NOMO-1 (cell line): ENCODE data around the gene ELFN1.

Source experiments
- DNase-seq, 2 experiments: peaks; one replicate each; lab custom pipeline; 2025; ENCODE audit not compliant: unreplicated experiment in 2 of 2; lab: John Stamatoyannopoulos, UW

Gene ELFN1

GRCh38 chr7:1669954-1670893 lies at the start of gene ELFN1:
TSS of gene ELFN1 (plus strand) at chr7:1670277. CDS start at chr7:1744597, 74,320 bp downstream.
- no peak for DNase-seq

- no peak for DNase-seq
Observed at GRCh38 chr7:1620835-1621234, 49.2 kb upstream of the ELFN1 start.

- DNase-seq = no peak
Observed at GRCh38 chr7:1621718-1622117, 48.4 kb upstream of the ELFN1 start.

GRCh38 chr7:1622441-1622840 lies 47.6 kb upstream of the ELFN1 start:
- no peak for DNase-seq

- no peak for DNase-seq
Observed at GRCh38 chr7:1623810-1624209, 46.3 kb upstream of the ELFN1 start.

- DNase-seq = no peak
Observed at GRCh38 chr7:1624999-1625927, 44.8 kb upstream of the ELFN1 start.

GRCh38 chr7:1626769-1627168 lies 43.3 kb upstream of the ELFN1 start:
- no peak for DNase-seq

- DNase-seq = no peak
Observed at GRCh38 chr7:1630700-1631336, 39.3 kb upstream of the ELFN1 start.

- DNase-seq = no peak
Observed at GRCh38 chr7:1631678-1632077, 38.4 kb upstream of the ELFN1 start.

- DNase-seq = no peak
Observed at GRCh38 chr7:1632506-1632905, 37.6 kb upstream of the ELFN1 start.

GRCh38 chr7:1632916-1633785 lies 36.9 kb upstream of the ELFN1 start:
- no peak for DNase-seq

- no peak for DNase-seq
Observed at GRCh38 chr7:1635401-1635800, 34.7 kb upstream of the ELFN1 start.

- DNase-seq = no peak
Observed at GRCh38 chr7:1637155-1637554, 32.9 kb upstream of the ELFN1 start.

GRCh38 chr7:1638215-1638661 lies 31.8 kb upstream of the ELFN1 start:
- DNase-seq = no peak

GRCh38 chr7:1639071-1639470 lies 31.0 kb upstream of the ELFN1 start:
- DNase-seq = no peak

GRCh38 chr7:1639532-1640175 lies 30.4 kb upstream of the ELFN1 start:
- no peak for DNase-seq

- no peak for DNase-seq
Observed at GRCh38 chr7:1640376-1641172, 29.5 kb upstream of the ELFN1 start.

GRCh38 chr7:1641173-1641572 lies 28.9 kb upstream of the ELFN1 start:
- no peak for DNase-seq
